ENCODE measurements around the gene SLC16A5. TPM values are rescaled to one million over a fixed set of nuclear protein-coding genes. Genes with fewer than 3 reads are reported as not detected.
A peak's percentile ranks its signal among the peaks of the same experiment; 100 is the strongest.

Gene SLC16A5
- total RNA-seq, 4 donors from 2014 or later, result 65.9 to 94.6 (median 79.5) TPM

GRCh38 chr17:75048249-75048878 lies 39.4 kb upstream of the SLC16A5 start:
- Histone ChIP-seq H3K4me3 (peak overlapping the region in 2 of 4 donors; percentile 66 to 98), H3K4me1 (peaks cover 12 to 30% (median 23%) of the 10 kb centered on the region in 4 donors), H3K27me3 (no peaks in the 10 kb centered on the region), H3K27ac (peak overlapping the region; percentile 93 to 99 (median 98)), H3K36me3 (peaks cover 0 to 12% (median 6%) of the 10 kb centered on the region in 4 donors), H3K9me3 (no peaks in the 10 kb centered on the region)
- intact Hi-C loops (cut with DNase I; ENCODE audit: low total_unique reads), result no loop called here
- in situ Hi-C loops (cut with MboI; ENCODE audit: low pct_ligation_motif_present in 1 of 4, low pct_unique_long_range_greater_than_20kb in 1 of 4, low sequenced_read_pairs in 3 of 4), result no loop called here
- TF ChIP-seq CTCF (IDR thresholded peaks at IDR 0.05), result no peak
- DNase-seq, result no peak
- 32 to 41% methylated on average over 5 of the region's 5 CpGs for WGBS, 2 donors (ENCODE audit: low coverage in 1 of 2)

GRCh38 chr17:75049057-75049456 lies 38.7 kb upstream of the SLC16A5 start:
- intact Hi-C loops (cut with DNase I; ENCODE audit: low total_unique reads), result no loop called here
- Histone ChIP-seq H3K27ac (peak overlapping the region in 3 of 4 donors; percentile 97 to 99 (median 98)), H3K4me1 (peaks cover 12 to 30% (median 23%) of the 10 kb centered on the region in 4 donors), H3K4me3 (no peak overlapping the region), H3K36me3 (peaks cover 0 to 19% (median 7%) of the 10 kb centered on the region in 4 donors), H3K9me3 (no peaks in the 10 kb centered on the region), H3K27me3 (no peaks in the 10 kb centered on the region)
- no peak for TF ChIP-seq EP300 (IDR thresholded peaks at IDR 0.05; ENCODE audit: low read depth)
- no peak for TF ChIP-seq POLR2A (IDR thresholded peaks at IDR 0.05)
- no peak for TF ChIP-seq CTCF (IDR thresholded peaks at IDR 0.05)
- no peak for TF ChIP-seq POLR2AphosphoS5 (IDR thresholded peaks at IDR 0.05)
- in situ Hi-C loops (cut with MboI; ENCODE audit: low pct_ligation_motif_present in 1 of 4, low pct_unique_long_range_greater_than_20kb in 1 of 4, low sequenced_read_pairs in 3 of 4), result no loop called here
- WGBS, 2 donors (ENCODE audit: low coverage in 1 of 2), result 86 to 100% methylated on average over 4 to 5 of the region's 5 CpGs
- no peak for DNase-seq

GRCh38 chr17:75049706-75050105 lies 38.0 kb upstream of the SLC16A5 start:
- no peaks in the 10 kb centered on the region for H3K27me3 ChIP-seq
- H3K9me3 ChIP-seq, result no peaks in the 10 kb centered on the region
- peaks cover 0 to 23% (median 7%) of the 10 kb centered on the region in 4 donors for H3K36me3 ChIP-seq
- in situ Hi-C loops (cut with MboI; ENCODE audit: low pct_ligation_motif_present in 1 of 4, low pct_unique_long_range_greater_than_20kb in 1 of 4, low sequenced_read_pairs in 3 of 4) (no loop called here), intact Hi-C loops (cut with DNase I; ENCODE audit: low total_unique reads) (no loop called here)
- no peak for TF ChIP-seq CTCF (IDR thresholded peaks at IDR 0.05)
- no peak for TF ChIP-seq POLR2AphosphoS5 (IDR thresholded peaks at IDR 0.05)
- TF ChIP-seq EP300 (IDR thresholded peaks at IDR 0.05; ENCODE audit: low read depth), result no peak
- no peak for TF ChIP-seq POLR2A (IDR thresholded peaks at IDR 0.05)
- peaks cover 12 to 30% (median 23%) of the 10 kb centered on the region in 4 donors for H3K4me1 ChIP-seq
- H3K27ac ChIP-seq, result no peak overlapping the region
- no peak for DNase-seq
- H3K4me3 ChIP-seq, result no peak overlapping the region

GRCh38 chr17:75051941-75052340 lies 35.8 kb upstream of the SLC16A5 start:
- WGBS, 2 donors (ENCODE audit: low coverage in 1 of 2), result 91% methylated on average over 2 of the region's 2 CpGs; no CpG with 5 or more reads in 1 of the 2 donors
- no peaks in the 10 kb centered on the region for H3K27me3 ChIP-seq
- in situ Hi-C loops (cut with MboI; ENCODE audit: low pct_ligation_motif_present in 1 of 4, low pct_unique_long_range_greater_than_20kb in 1 of 4, low sequenced_read_pairs in 3 of 4), result no loop called here
- DNase-seq, result no peak
- peaks cover 9 to 19% (median 15%) of the 10 kb centered on the region in 4 donors for H3K4me1 ChIP-seq
- TF ChIP-seq POLR2A (IDR thresholded peaks at IDR 0.05), result no peak
- H3K4me3 ChIP-seq, result no peak overlapping the region
- intact Hi-C loops (cut with DNase I; ENCODE audit: low total_unique reads), result no loop called here
- no peak overlapping the region for H3K27ac ChIP-seq
- H3K36me3 ChIP-seq, result peaks cover 0 to 23% (median 7%) of the 10 kb centered on the region in 4 donors
- H3K9me3 ChIP-seq, result no peaks in the 10 kb centered on the region
